H9 (cell line): ENCODE results near the gene LGMN. TPM values are rescaled to one million over a fixed set of nuclear protein-coding genes. Genes with fewer than 3 reads are reported as not detected.

Experiments
- DNase-seq: peaks from one replicate; pipeline ENCODE4 v3.0.0-alpha.2; 2017
- H2AFZ ChIP-seq: one replicate; pipeline ENCODE4 v1.6.1; 2013; ENCODE audit warnings: mild to moderate bottlenecking, low read length, control low read depth, moderate library complexity
- H2AK5ac ChIP-seq: 2 replicates; pipeline ENCODE4 v1.6.1; 2013; ENCODE audit warnings: low read length, control low read depth, mixed read lengths; ENCODE audit not compliant: insufficient read length
- H2BK120ac ChIP-seq: one replicate; pipeline ENCODE4 v1.6.1; 2013; ENCODE audit warnings: low read depth, mild to moderate bottlenecking, low read length, control low read depth, inconsistent platforms; ENCODE audit not compliant: poor library complexity, severe bottlenecking
- H2BK12ac ChIP-seq: 2 replicates; pipeline ENCODE4 v1.6.1; 2013; ENCODE audit warnings: low read length, control low read depth, mixed read lengths, low read depth; ENCODE audit not compliant: insufficient read length
- H2BK15ac ChIP-seq: 2 replicates; pipeline ENCODE4 v1.6.1; 2013; ENCODE audit warnings: low read depth, low read length, control low read depth
- H2BK20ac ChIP-seq: one replicate; pipeline ENCODE4 v1.6.1; 2013; ENCODE audit warnings: low read depth, mild to moderate bottlenecking, low read length, control low read depth, inconsistent platforms; ENCODE audit not compliant: poor library complexity, severe bottlenecking
- H2BK5ac ChIP-seq: 2 replicates; pipeline ENCODE4 v1.6.1; 2013; ENCODE audit warnings: low read length, control low read depth, mixed read lengths; ENCODE audit not compliant: insufficient read length
- H3K14ac ChIP-seq: 2 replicates; pipeline ENCODE4 v1.6.1; 2013; ENCODE audit warnings: low read length, control low read depth; ENCODE audit not compliant: insufficient read depth
- H3K18ac ChIP-seq: 2 replicates; pipeline ENCODE4 v1.6.1; 2013; ENCODE audit warnings: low read depth, mild to moderate bottlenecking, mixed read lengths, low read length, control low read depth; ENCODE audit not compliant: insufficient read length
- H3K23ac ChIP-seq: 2 replicates; pipeline ENCODE4 v1.6.1; 2013; ENCODE audit warnings: low read length, control low read depth, mixed read lengths, low read depth; ENCODE audit not compliant: insufficient read length
- H3K23me2 ChIP-seq: 2 replicates; pipeline ENCODE4 v1.6.1; 2013; ENCODE audit warnings: low read depth, mild to moderate bottlenecking, mixed read lengths, low read length, control low read depth; ENCODE audit not compliant: insufficient read length, poor library complexity, severe bottlenecking
- H3K27ac ChIP-seq: 2 replicates; pipeline ENCODE4 v1.5.1; 2013; ENCODE audit warnings: low read length, control low read depth, mixed read lengths, low read depth; ENCODE audit not compliant: insufficient read length
- H3K27me3 ChIP-seq: 2 replicates; pipeline ENCODE4 v1.6.1; 2013; ENCODE audit warnings: low read length, control low read depth, inconsistent platforms; ENCODE audit not compliant: insufficient read depth
- H3K4ac ChIP-seq: 2 replicates; pipeline ENCODE4 v1.6.1; 2013; ENCODE audit warnings: low read depth, mild to moderate bottlenecking, control low read depth, inconsistent platforms, low read length, moderate library complexity
- H3K4me1 ChIP-seq: 2 replicates; pipeline ENCODE4 v1.6.1; 2013; ENCODE audit warnings: low read length, control low read depth, inconsistent platforms; ENCODE audit not compliant: insufficient read depth
- H3K4me2 ChIP-seq: 2 replicates; pipeline ENCODE4 v1.6.1; 2013; ENCODE audit warnings: low read length, control low read depth, mixed read lengths; ENCODE audit not compliant: insufficient read length, insufficient read depth
- H3K56ac ChIP-seq: 2 replicates; pipeline ENCODE4 v1.6.1; 2013; ENCODE audit warnings: low read depth, mild to moderate bottlenecking, mixed read lengths, low read length, control low read depth; ENCODE audit not compliant: insufficient read length
- H3K79me1 ChIP-seq: 2 replicates; pipeline ENCODE4 v1.6.1; 2013; ENCODE audit warnings: low read depth, mild to moderate bottlenecking, moderate library complexity, low read length, control low read depth, inconsistent platforms; ENCODE audit not compliant: insufficient read depth, poor library complexity, severe bottlenecking
- H3K79me2 ChIP-seq: 2 replicates; pipeline ENCODE4 v1.6.1; 2013; ENCODE audit warnings: low read length, control low read depth, inconsistent platforms; ENCODE audit not compliant: insufficient read depth
- H3K9ac ChIP-seq: 2 replicates; pipeline ENCODE4 v1.6.1; 2013; ENCODE audit warnings: low read length, control low read depth, mixed read lengths; ENCODE audit not compliant: insufficient read length; ENCODE audit errors: extremely low read depth
- H3K9me3 ChIP-seq: one replicate; pipeline ENCODE4 v1.6.1; 2013; ENCODE audit warnings: low read depth, low read length, inconsistent platforms; ENCODE audit not compliant: control insufficient read depth
- H3T11ph ChIP-seq: one replicate; pipeline ENCODE4 v1.6.1; 2013; ENCODE audit warnings: mild to moderate bottlenecking, low read length, control low read depth, inconsistent platforms
- H4K20me1 ChIP-seq: one replicate; pipeline ENCODE4 v1.6.1; 2013; ENCODE audit not compliant: control insufficient read depth, insufficient read length, insufficient read depth
- H4K5ac ChIP-seq: 2 replicates; pipeline ENCODE4 v1.6.1; 2013; ENCODE audit warnings: low read depth, mild to moderate bottlenecking, mixed read lengths, low read length, control low read depth; ENCODE audit not compliant: insufficient read length
- H4K8ac ChIP-seq: replicated peaks from 2 replicates; pipeline ENCODE4 v1.6.1; 2013; ENCODE audit warnings: low read length, control low read depth, mixed read lengths, low read depth; ENCODE audit not compliant: insufficient read length
- H4K91ac ChIP-seq: 2 replicates; pipeline ENCODE4 v1.6.1; 2013; ENCODE audit warnings: low read depth, mild to moderate bottlenecking, moderate library complexity, mixed read lengths, low read length, control low read depth; ENCODE audit not compliant: insufficient read length
- H3K27ac Mint-ChIP-seq, 3 experiments: 2 replicates in 2 of 3; 3 replicates in 1 of 3; pipeline ENCODE4 v1.8.0; 2020 to 2021; ENCODE audit warnings: mixed read lengths in 3 of 3, mild to moderate bottlenecking in 1 of 3, moderate library complexity in 1 of 3
- H3K27me3 Mint-ChIP-seq: 2 replicates; pipeline ENCODE4 v1.8.0; 2021; ENCODE audit warnings: low read depth, mild to moderate bottlenecking, moderate library complexity, mixed read lengths
- H3K36me3 Mint-ChIP-seq, 3 experiments: 2 replicates in 2 of 3; 3 replicates in 1 of 3; pipeline ENCODE4 v1.8.0; 2020 to 2021; ENCODE audit warnings: low read depth in 3 of 3, mixed read lengths in 3 of 3; ENCODE audit not compliant: insufficient read depth in 1 of 3
- H3K4me1 Mint-ChIP-seq, 2 experiments: 2 replicates each; pipeline ENCODE4 v1.8.0; 2020; ENCODE audit warnings: mixed read lengths in 2 of 2
- H3K4me3 Mint-ChIP-seq, 2 experiments: 2 replicates in 1 of 2; 3 replicates in 1 of 2; pipeline ENCODE4 v1.8.0; 2020 to 2021; ENCODE audit warnings: mild to moderate bottlenecking in 2 of 2, mixed read lengths in 2 of 2, moderate library complexity in 1 of 2
- H3K9me3 Mint-ChIP-seq, 2 experiments: 2 replicates in 1 of 2; 3 replicates in 1 of 2; pipeline ENCODE4 v1.8.0; 2020; ENCODE audit warnings: mild to moderate bottlenecking in 2 of 2, mixed read lengths in 2 of 2, moderate library complexity in 1 of 2
- WGBS: extraction: QIAGEN DNeasy Blood & Tissue Kit; methylation state at CpG from one replicate; pipeline ENCODE4 v1.1.7; 2013; ENCODE audit warnings: missing lambda C conversion rate, low lambda C conversion rate, mixed read lengths; ENCODE audit not compliant: insufficient read length; ENCODE audit errors: extremely low coverage; 5-methylcytosine and 5-hydroxymethylcytosine counted together
- total RNA-seq: library from RNA; stranded (reverse); gene quantifications from 2 replicates; pipeline ENCODE4 v1.2.1, GENCODE V29; 2021
- TF ChIP-seq, protein P1 (sequence below): fragments of 200-600 bp; sonication (generic); conservative IDR thresholded peaks from 3 replicates; pipeline ENCODE4 v1.8.0; 2021; ENCODE audit warnings: antibody characterized with exemption, mild to moderate bottlenecking

Gene LGMN
- total RNA-seq, 1 experiment from 2014 or later = 55.3 TPM

DNA sequence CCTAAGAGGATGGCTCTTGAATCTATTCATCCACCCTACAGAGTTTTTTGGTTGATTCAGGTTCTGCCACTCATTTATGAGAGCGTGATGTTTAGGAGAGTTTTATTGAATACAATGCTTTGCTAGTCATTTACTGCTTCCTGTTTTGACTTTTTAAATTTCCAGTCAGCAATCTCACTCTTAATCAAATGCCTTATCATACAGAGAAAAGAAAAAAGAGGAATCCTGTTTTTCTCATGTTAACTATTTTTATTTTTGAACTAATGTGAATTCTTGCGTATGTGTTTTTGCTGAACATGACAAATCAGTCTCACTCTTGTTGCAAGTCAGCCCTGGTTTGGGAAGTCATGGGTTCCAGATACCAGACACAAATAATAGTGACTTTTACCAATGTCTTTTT lies 22.1 kb upstream of the LGMN start:
- no peaks in the 10 kb centered on the region for H3K79me2 ChIP-seq
- no peak overlapping the region for H3K4ac ChIP-seq
- Mint-ChIP-seq H3K27ac (no peak overlapping the region), H3K9me3 (no peaks in the 10 kb centered on the region), H3K4me3 (no peak overlapping the region), H3K4me1 (peaks cover 0 to 3% of the 10 kb centered on the region in 2 experiments; a peak in 1 of 4 replicates), H3K36me3 (no peaks in the 10 kb centered on the region), H3K27me3 (peaks cover 6% of the 10 kb centered on the region)
- H2BK120ac ChIP-seq = no peak overlapping the region
- H3K4me2 ChIP-seq = no peak overlapping the region
- H4K8ac ChIP-seq = no peak overlapping the region
- DNase-seq = no peak
- H3K23me2 ChIP-seq = no peaks in the 10 kb centered on the region
- H2BK15ac ChIP-seq = no peak overlapping the region
- H3K14ac ChIP-seq = no peak overlapping the region
- H3K27ac ChIP-seq = no peak overlapping the region
- H3K18ac ChIP-seq = no peak overlapping the region
- no peak overlapping the region for H3K23ac ChIP-seq
- no peak overlapping the region for H2AFZ ChIP-seq
- no peak overlapping the region for H4K5ac ChIP-seq
- no peak overlapping the region for H2BK20ac ChIP-seq
- no peak overlapping the region for H4K91ac ChIP-seq
- no CpG with 5 or more reads among the region's 2 CpGs for WGBS
- no peak overlapping the region for H3K56ac ChIP-seq
- H3K9ac ChIP-seq = no peak overlapping the region
- TF ChIP-seq, protein P1, sequence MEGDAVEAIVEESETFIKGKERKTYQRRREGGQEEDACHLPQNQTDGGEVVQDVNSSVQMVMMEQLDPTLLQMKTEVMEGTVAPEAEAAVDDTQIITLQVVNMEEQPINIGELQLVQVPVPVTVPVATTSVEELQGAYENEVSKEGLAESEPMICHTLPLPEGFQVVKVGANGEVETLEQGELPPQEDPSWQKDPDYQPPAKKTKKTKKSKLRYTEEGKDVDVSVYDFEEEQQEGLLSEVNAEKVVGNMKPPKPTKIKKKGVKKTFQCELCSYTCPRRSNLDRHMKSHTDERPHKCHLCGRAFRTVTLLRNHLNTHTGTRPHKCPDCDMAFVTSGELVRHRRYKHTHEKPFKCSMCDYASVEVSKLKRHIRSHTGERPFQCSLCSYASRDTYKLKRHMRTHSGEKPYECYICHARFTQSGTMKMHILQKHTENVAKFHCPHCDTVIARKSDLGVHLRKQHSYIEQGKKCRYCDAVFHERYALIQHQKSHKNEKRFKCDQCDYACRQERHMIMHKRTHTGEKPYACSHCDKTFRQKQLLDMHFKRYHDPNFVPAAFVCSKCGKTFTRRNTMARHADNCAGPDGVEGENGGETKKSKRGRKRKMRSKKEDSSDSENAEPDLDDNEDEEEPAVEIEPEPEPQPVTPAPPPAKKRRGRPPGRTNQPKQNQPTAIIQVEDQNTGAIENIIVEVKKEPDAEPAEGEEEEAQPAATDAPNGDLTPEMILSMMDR = no peak
- H2BK12ac ChIP-seq = no peak overlapping the region
- H3K9me3 ChIP-seq = no peaks in the 10 kb centered on the region
- no peaks in the 10 kb centered on the region for H3K27me3 ChIP-seq
- no peak overlapping the region for H3T11ph ChIP-seq
- H2BK5ac ChIP-seq = no peak overlapping the region
- H3K4me1 ChIP-seq = no peaks in the 10 kb centered on the region; the same call in 1 of the 2 replicates
- no peaks in the 10 kb centered on the region for H3K79me1 ChIP-seq
- H2AK5ac ChIP-seq = no peak overlapping the region
- no peaks in the 10 kb centered on the region for H4K20me1 ChIP-seq
